ENCODE data around the gene CIRBP. TPM values are rescaled to one million over a fixed set of nuclear protein-coding genes. Genes with fewer than 3 reads are reported as not detected.

The CIRBP gene
- total RNA-seq, 2 experiments from 2014 or later = 278 to 309 TPM

DNA sequence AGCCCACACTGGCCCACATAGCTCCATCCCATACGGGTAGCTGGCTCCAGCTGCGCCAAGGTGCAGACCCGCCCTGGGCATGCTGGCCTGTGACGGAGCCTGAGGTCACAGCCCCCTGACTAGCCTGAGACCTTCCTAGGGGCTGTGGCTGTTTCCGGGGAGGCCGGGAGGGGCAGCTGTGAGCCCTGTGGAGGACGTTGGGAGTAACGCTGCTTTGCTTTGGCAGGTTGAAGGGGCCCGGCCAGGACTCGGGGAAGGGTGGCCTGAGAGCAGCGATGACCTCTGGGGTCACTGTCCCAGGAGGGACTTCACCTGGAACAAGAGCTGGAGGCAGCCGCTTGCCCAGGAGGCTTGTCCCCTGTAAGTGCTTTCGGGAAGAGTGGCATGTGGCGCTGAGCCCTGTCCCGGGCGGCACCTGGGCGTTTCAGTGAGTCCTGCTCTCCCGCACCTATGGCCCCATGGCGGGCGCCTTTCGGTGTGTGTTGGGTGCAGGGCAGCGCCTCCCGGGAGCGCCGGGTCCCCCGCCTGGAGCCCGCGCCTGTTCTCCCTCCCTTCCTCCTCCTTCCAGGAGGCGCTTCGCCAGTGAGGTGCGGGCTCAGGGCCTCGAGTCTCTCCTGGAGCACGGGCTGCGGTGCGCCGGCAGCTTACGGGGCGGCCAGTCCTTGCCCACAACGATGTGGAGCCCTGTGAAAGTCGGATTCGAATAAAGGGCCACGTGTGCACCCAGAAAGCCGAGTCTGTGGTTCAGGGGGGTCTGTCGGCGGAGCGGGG lies 5.1 kb downstream of the CIRBP start:
- Histone ChIP-seq H3K27ac (ENCODE audit: low read depth, low read length, poor library complexity, severe bottlenecking) (peak overlapping the region; percentile 92), H4K20me1 (ENCODE audit: insufficient read depth, low read length) (peaks cover 3% of the 10 kb centered on the region; the same call in 1 of the 2 replicates), H3K79me2 (ENCODE audit: insufficient read depth, low read depth, low read length) (peaks cover 63% of the 10 kb centered on the region), H3K4me3 (ENCODE audit: low read depth, low read length, poor library complexity, severe bottlenecking) (peak overlapping the region; percentile 95), H3K9me2 (ENCODE audit: insufficient read depth, low read length) (no peaks in the 10 kb centered on the region), H3K36me3 (ENCODE audit: insufficient read depth, low read length) (peaks cover 88% of the 10 kb centered on the region), H3K4me1 (ENCODE audit: insufficient read depth, low read length, poor library complexity, severe bottlenecking) (peaks cover 56% of the 10 kb centered on the region), H3K9me3 (ENCODE audit: low read length) (no peaks in the 10 kb centered on the region), H2AFZ (ENCODE audit: low read length) (no peak overlapping the region), H3K4me2 (ENCODE audit: low read length) (peak overlapping the region; percentile 100)
- TF ChIP-seq CTCF (conservative IDR thresholded peaks at IDR 0.05; ENCODE audit: low read length) = peak; percentile 39; the same call in 1 of the 2 replicates
- TF ChIP-seq EZH2phosphoT487 (IDR thresholded peaks at IDR 0.05; ENCODE audit: borderline replicate concordance, low read depth, low read length) = no peak
- BruUV-seq (replicated peaks) = no TSS peak
- POLR2A ChIA-PET = interaction anchor here (0.6 to 1.0 kb wide), 2 partner anchors 75 to 315 kb away, joined by 3 to 6 read pairs; no protein-coding TSS in a partner anchor
- CTCF ChIA-PET (ENCODE audit: unreplicated experiment) = no interaction called here
- intact Hi-C loops (cut with micrococcal nuclease; ENCODE audit: unreplicated experiment) = no loop called here
- no peak for DNase-seq (ENCODE audit: low spot score)

- H4K20me1 ChIP-seq (ENCODE audit: insufficient read depth, low read length) = peaks cover 3% of the 10 kb centered on the region; the same call in 1 of the 2 replicates
- H3K79me2 ChIP-seq (ENCODE audit: insufficient read depth, low read depth, low read length) = peaks cover 60% of the 10 kb centered on the region
- no peak overlapping the region for H2AFZ ChIP-seq (ENCODE audit: low read length)
- peak overlapping the region; percentile 92 for H3K27ac ChIP-seq (ENCODE audit: low read depth, low read length, poor library complexity, severe bottlenecking)
- TF ChIP-seq EZH2phosphoT487 (IDR thresholded peaks at IDR 0.05; ENCODE audit: borderline replicate concordance, low read depth, low read length) (no peak), CTCF (conservative IDR thresholded peaks at IDR 0.05; ENCODE audit: low read length) (no peak)
- peak overlapping the region; percentile 100 for H3K4me2 ChIP-seq (ENCODE audit: low read length)
- POLR2A ChIA-PET = interaction anchor here (0.6 to 1.0 kb wide), 2 partner anchors 9 to 22 kb away, joined by 3 read pairs; no protein-coding TSS in a partner anchor
- H3K36me3 ChIP-seq (ENCODE audit: insufficient read depth, low read length) = peaks cover 92% of the 10 kb centered on the region
- no peaks in the 10 kb centered on the region for H3K9me2 ChIP-seq (ENCODE audit: insufficient read depth, low read length)
- no peaks in the 10 kb centered on the region for H3K9me3 ChIP-seq (ENCODE audit: low read length)
- peaks cover 56% of the 10 kb centered on the region for H3K4me1 ChIP-seq (ENCODE audit: insufficient read depth, low read length, poor library complexity, severe bottlenecking)
- H3K4me3 ChIP-seq (ENCODE audit: low read depth, low read length, poor library complexity, severe bottlenecking) = peak overlapping the region; percentile 95
- CTCF ChIA-PET (ENCODE audit: unreplicated experiment) = no interaction called here
- no peak for DNase-seq (ENCODE audit: low spot score)
- intact Hi-C loops (cut with micrococcal nuclease; ENCODE audit: unreplicated experiment) = loop anchor here (5.0 kb wide), 1 partner anchor 162 kb away; the partner anchor contains the start of gene RPS15
- BruUV-seq (replicated peaks) = no TSS peak
Measured at GRCh38 chr19:1274852-1275259, 5.7 kb downstream of the CIRBP start.

All from OCI-LY7 (cell line).